Testis (tissue), 3 donors: ENCODE measurements around the gene ZNF256. TPM values are rescaled to one million over a fixed set of nuclear protein-coding genes. Genes with fewer than 3 reads are reported as not detected.

Experiments
- DNase-seq: peaks from one replicate; pipeline ENCODE4 v3.0.0-alpha.2; 2019
- H3K27ac ChIP-seq, 2 donors: fragments of 200-600 bp; sonication (generic); one replicate each; pipeline ENCODE4 v1.5.1; 2019
- H3K27me3 ChIP-seq: fragments of 200-600 bp; sonication (generic); one replicate; pipeline ENCODE4 v1.5.1; 2019
- H3K36me3 ChIP-seq: fragments of 200-600 bp; sonication (generic); one replicate; pipeline ENCODE4 v1.5.1; 2017; ENCODE audit warnings: low read depth; ENCODE audit errors: missing control alignments
- H3K4me1 ChIP-seq: fragments of 200-600 bp; sonication (generic); one replicate; pipeline ENCODE4 v1.5.1; 2019
- H3K4me3 ChIP-seq, 2 donors: fragments of 200-600 bp; sonication (generic); one replicate each; pipeline ENCODE4 v1.5.1; 2017 to 2019
- H3K9me3 ChIP-seq: fragments of 200-600 bp; sonication (generic); one replicate; pipeline ENCODE4 v1.5.1; 2017
- POLR2A ChIP-seq: fragments of 450-650 bp; IDR thresholded peaks from one replicate; pipeline ENCODE4 v1.6.1; 2017; ENCODE audit warnings: antibody characterized with exemption, mild to moderate bottlenecking, moderate library complexity
- WGBS, 2 donors: methylation state at CpG; one replicate each; pipeline ENCODE4 v1.1.5; 2018; 5-methylcytosine and 5-hydroxymethylcytosine counted together
- intact Hi-C: fragments of 100-400 bp; cut with DNase I; formaldehyde crosslinking; loops from one replicate; pipeline ENCODE4 v1.15.1; 2023; ENCODE audit warnings: low total_unique reads
- polyA plus RNA-seq: library from polyadenylated mRNA; stranded (reverse); fragments of 350-450 nt; fragmentation: Illumina TruSeq; extraction: RNeasy Lipid Tissue Mini Kit (QIAGEN cat#74804); gene quantifications from one replicate; pipeline ENCODE4 v1.2.3, GENCODE V29; 2014; ENCODE audit warnings: low read depth, low replicate concordance; ENCODE audit not compliant: insufficient read depth
- total RNA-seq, 2 donors: library from RNA; depleted of rRNA; stranded (reverse); fragments of >200 nt; gene quantifications; one replicate each; pipeline ENCODE4 v1.2.3, GENCODE V29; 2016
- TF ChIP-seq, protein P1 (sequence below), 3 experiments: fragments of 450-650 bp in 2 of 3; fragments of 200-600 bp in 1 of 3; sonication (generic) in 1 of 3; IDR thresholded peaks; one replicate each; pipeline ENCODE4 v1.5.1; 2016 to 2019; ENCODE audit warnings: antibody characterized with exemption in 3 of 3, mild to moderate bottlenecking in 2 of 3, moderate library complexity in 1 of 3

Gene ZNF256
- total and polyA plus RNA-seq, 3 donors from 2014 or later = 7.8 to 15.7 (median 13.3) TPM

DNA sequence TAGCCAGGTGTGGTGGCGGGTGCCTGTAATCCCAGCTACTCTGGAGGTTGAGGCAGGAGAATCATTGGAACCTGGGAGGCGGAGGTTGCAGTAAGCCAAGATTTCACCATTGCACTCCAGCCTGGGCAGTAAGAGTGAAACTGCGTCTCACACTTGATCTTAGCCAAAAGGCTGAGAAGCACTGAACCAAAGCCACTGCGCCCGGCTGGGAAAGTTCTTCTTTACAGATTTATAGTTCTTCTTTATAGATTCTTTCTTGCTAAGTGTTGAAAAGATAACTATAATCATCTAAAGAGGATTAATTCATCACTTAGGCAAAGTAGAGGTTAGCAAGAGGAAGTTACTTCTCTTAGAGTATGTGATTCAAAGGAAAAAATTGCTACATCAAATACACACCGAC lies 42.2 kb downstream of the ZNF256 start:
- DNase-seq = no peak
- no peaks in the 10 kb centered on the region for H3K9me3 ChIP-seq
- H3K27me3 ChIP-seq = no peaks in the 10 kb centered on the region
- H3K27ac ChIP-seq = no peak overlapping the region
- H3K36me3 ChIP-seq = no peaks in the 10 kb centered on the region
- no peaks in the 10 kb centered on the region for H3K4me1 ChIP-seq
- TF ChIP-seq POLR2A = no peak
- TF ChIP-seq, protein P1, sequence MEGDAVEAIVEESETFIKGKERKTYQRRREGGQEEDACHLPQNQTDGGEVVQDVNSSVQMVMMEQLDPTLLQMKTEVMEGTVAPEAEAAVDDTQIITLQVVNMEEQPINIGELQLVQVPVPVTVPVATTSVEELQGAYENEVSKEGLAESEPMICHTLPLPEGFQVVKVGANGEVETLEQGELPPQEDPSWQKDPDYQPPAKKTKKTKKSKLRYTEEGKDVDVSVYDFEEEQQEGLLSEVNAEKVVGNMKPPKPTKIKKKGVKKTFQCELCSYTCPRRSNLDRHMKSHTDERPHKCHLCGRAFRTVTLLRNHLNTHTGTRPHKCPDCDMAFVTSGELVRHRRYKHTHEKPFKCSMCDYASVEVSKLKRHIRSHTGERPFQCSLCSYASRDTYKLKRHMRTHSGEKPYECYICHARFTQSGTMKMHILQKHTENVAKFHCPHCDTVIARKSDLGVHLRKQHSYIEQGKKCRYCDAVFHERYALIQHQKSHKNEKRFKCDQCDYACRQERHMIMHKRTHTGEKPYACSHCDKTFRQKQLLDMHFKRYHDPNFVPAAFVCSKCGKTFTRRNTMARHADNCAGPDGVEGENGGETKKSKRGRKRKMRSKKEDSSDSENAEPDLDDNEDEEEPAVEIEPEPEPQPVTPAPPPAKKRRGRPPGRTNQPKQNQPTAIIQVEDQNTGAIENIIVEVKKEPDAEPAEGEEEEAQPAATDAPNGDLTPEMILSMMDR (IDR thresholded peaks at IDR 0.05) = no peak
- intact Hi-C loops = no loop called here
- WGBS, 2 donors = 88 to 93% methylated on average over 6 of the region's 6 CpGs
- no peak overlapping the region for H3K4me3 ChIP-seq

DNA sequence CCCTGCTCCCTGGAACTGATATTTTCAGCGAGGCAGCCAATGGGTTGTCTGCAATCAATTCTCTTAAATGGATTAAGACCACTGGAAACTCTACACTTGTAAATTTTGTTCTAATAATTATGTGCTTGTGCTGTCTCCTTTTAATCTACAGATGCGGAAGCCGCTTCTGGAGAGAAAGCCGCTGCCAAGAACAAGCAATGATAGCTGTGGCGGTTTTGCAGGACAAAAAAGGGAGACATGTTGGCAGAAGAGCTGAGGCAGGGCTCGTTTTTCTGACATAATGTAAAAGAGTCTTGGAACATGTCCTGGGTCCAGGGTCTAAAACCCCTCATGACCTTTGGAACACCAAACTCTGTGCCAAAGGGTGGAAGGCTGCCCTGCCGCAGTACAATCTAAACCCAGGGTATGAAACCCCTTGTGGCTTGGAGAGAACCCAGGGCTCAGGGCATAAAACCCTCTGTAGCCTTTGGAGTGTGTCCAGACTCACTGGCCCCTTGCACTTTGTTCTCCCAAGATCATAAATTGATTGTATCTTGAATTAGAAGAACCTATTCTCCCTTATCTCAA lies 43.8 kb downstream of the ZNF256 start:
- H3K9me3 ChIP-seq = no peaks in the 10 kb centered on the region
- TF ChIP-seq, protein P1 (IDR thresholded peaks at IDR 0.05) = no peak
- TF ChIP-seq POLR2A = no peak
- no peak overlapping the region for H3K4me3 ChIP-seq
- no peaks in the 10 kb centered on the region for H3K36me3 ChIP-seq
- DNase-seq = no peak
- no peaks in the 10 kb centered on the region for H3K4me1 ChIP-seq
- WGBS, 2 donors = 57 to 59% methylated on average over 7 of the region's 7 CpGs
- H3K27me3 ChIP-seq = no peaks in the 10 kb centered on the region
- intact Hi-C loops = no loop called here
- H3K27ac ChIP-seq = no peak overlapping the region

DNA sequence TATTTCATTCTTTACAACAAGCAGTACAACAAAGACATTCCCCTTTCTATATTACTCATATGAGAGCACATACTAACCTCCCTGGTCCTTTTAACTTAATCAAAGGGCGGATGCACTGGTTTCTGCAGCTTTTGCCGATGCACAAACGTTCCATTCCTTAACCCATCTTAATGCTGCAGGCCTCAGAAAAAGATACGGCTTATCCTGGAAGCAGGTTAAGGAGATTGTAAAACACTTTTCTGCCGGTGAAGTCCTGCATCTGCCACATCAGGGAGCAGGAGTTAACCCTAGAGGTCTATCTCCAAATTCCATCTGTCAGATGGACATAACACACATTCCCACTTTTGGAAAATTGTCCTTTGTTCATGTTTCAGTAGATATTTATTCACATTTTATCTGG lies 47.2 kb downstream of the ZNF256 start:
- H3K4me1 ChIP-seq = no peaks in the 10 kb centered on the region
- WGBS, 2 donors = 48 to 54% methylated on average over 5 of the region's 5 CpGs
- no peak overlapping the region for H3K27ac ChIP-seq
- intact Hi-C loops = no loop called here
- TF ChIP-seq, protein P1 (IDR thresholded peaks at IDR 0.05) = no peak
- no peak for TF ChIP-seq POLR2A
- no peaks in the 10 kb centered on the region for H3K27me3 ChIP-seq
- H3K9me3 ChIP-seq = no peaks in the 10 kb centered on the region
- no peak for DNase-seq
- H3K36me3 ChIP-seq = no peaks in the 10 kb centered on the region
- no peak overlapping the region for H3K4me3 ChIP-seq

Other genes starting within 250 kb of the ZNF256 start
- gene ZNF154, start 238.5 kb downstream of the ZNF256 start, total RNA-seq = 1 to 10 TPM; 1.1 to 6.8 TPM
- 3.3 TPM for gene ZNF154, start 238.5 kb downstream of the ZNF256 start, polyA plus RNA-seq
- gene ZNF671, start 220.1 kb downstream of the ZNF256 start, total RNA-seq = 10 to 100 TPM; 14.3 to 14.4 TPM
- 15.1 TPM for gene ZNF671, start 220.1 kb downstream of the ZNF256 start, polyA plus RNA-seq
- 10 to 100 TPM; 21.7 to 31.0 TPM for gene ZNF776, start 200.9 kb downstream of the ZNF256 start, total RNA-seq
- gene ZNF776, start 200.9 kb downstream of the ZNF256 start, polyA plus RNA-seq = 11.8 TPM
- gene ZNF586, start 178.0 kb downstream of the ZNF256 start, total RNA-seq = 10 to 100 TPM; 20.3 to 28.3 TPM
- 6.7 TPM for gene ZNF586, start 178.0 kb downstream of the ZNF256 start, polyA plus RNA-seq
- gene ZNF552, start 132.8 kb downstream of the ZNF256 start, total RNA-seq = 10 to 100 TPM in 1 of 2 donors, 1 to 10 TPM in 1; 9.5 to 11.4 TPM
- gene ZNF552, start 132.8 kb downstream of the ZNF256 start, polyA plus RNA-seq = 4.4 TPM
- 10 to 100 TPM; 38.7 to 41.2 TPM for gene ZNF587B, start 117.4 kb downstream of the ZNF256 start, total RNA-seq
- gene ZNF587B, start 117.4 kb downstream of the ZNF256 start, polyA plus RNA-seq = 11.8 TPM
- gene ZNF587, start 97.8 kb downstream of the ZNF256 start, total RNA-seq = 10 to 100 TPM; 30.8 to 31.2 TPM
- gene ZNF587, start 97.8 kb downstream of the ZNF256 start, polyA plus RNA-seq = 21.4 TPM
- 10 to 100 TPM; 38.4 to 54.8 TPM for gene ZNF814, start 58.7 kb downstream of the ZNF256 start, total RNA-seq
- gene ZNF814, start 58.7 kb downstream of the ZNF256 start, polyA plus RNA-seq = 21.8 TPM
- gene ZNF417, start 31.1 kb downstream of the ZNF256 start, total RNA-seq = 10 to 100 TPM; 19.8 to 20.2 TPM
- gene ZNF417, start 31.1 kb downstream of the ZNF256 start, polyA plus RNA-seq = 13.4 TPM
- gene ZNF418, start 12.3 kb downstream of the ZNF256 start, total RNA-seq = 10 to 100 TPM; 16.6 to 22.0 TPM
- 10.4 TPM for gene ZNF418, start 12.3 kb downstream of the ZNF256 start, polyA plus RNA-seq
- gene C19orf18, start 26.8 kb upstream of the ZNF256 start, total RNA-seq = 1 to 10 TPM; 3.5 to 8.7 TPM
- gene C19orf18, start 26.8 kb upstream of the ZNF256 start, polyA plus RNA-seq = 9.8 TPM
- gene ZNF606, start 55.1 kb upstream of the ZNF256 start, total RNA-seq = 10 to 100 TPM; 30.2 to 73.9 TPM
- gene ZNF606, start 55.1 kb upstream of the ZNF256 start, polyA plus RNA-seq = 12.1 TPM
- gene ZSCAN1, start 86.3 kb upstream of the ZNF256 start, total RNA-seq = 1 to 10 TPM; 5.9 to 6.5 TPM
- gene ZSCAN1, start 86.3 kb upstream of the ZNF256 start, polyA plus RNA-seq = 8.0 TPM
- 10 to 100 TPM; 19.1 to 33.7 TPM for gene ZNF135, start 111.6 kb upstream of the ZNF256 start, total RNA-seq
- 14.5 TPM for gene ZNF135, start 111.6 kb upstream of the ZNF256 start, polyA plus RNA-seq
- gene ZSCAN18, start 150.5 kb upstream of the ZNF256 start, total RNA-seq = 100 to 1,000 TPM; 150 to 169 TPM
- gene ZSCAN18, start 150.5 kb upstream of the ZNF256 start, polyA plus RNA-seq = 95.1 TPM
- 10 to 100 TPM; 19.8 to 20.7 TPM for gene ZNF329, start 203.1 kb upstream of the ZNF256 start, total RNA-seq
- gene ZNF329, start 203.1 kb upstream of the ZNF256 start, polyA plus RNA-seq = 24.2 TPM
- gene ZNF274, start 235.4 kb upstream of the ZNF256 start, total RNA-seq = 10 to 100 TPM; 42.6 to 48.0 TPM
- gene ZNF274, start 235.4 kb upstream of the ZNF256 start, polyA plus RNA-seq = 34.2 TPM